Inflammatory macrophage treated with lipopolysaccharide for 1 hour (primary cell): Measurements from ENCODE around the gene SLC30A2.

ENCODE experiments used
- DNase-seq, 2 donors: peaks; one replicate each; pipeline ENCODE4 v3.0.0-alpha.2; 2020 to 2022

SLC30A2 gene

GRCh38 chr1:26020941-26021646 lies 24.8 kb downstream of the SLC30A2 start:
- no peak for DNase-seq

- DNase-seq: no peak
Measured at GRCh38 chr1:26020330-26020768, 25.6 kb downstream of the SLC30A2 start.

- no peak for DNase-seq
Measured at GRCh38 chr1:26019641-26020315, 26.1 kb downstream of the SLC30A2 start.

- no peak for DNase-seq
Measured at GRCh38 chr1:26017606-26018005, 28.3 kb downstream of the SLC30A2 start.

- DNase-seq: peak in 1 of 2 donors; percentile 31
Measured at GRCh38 chr1:26016953-26017545, 28.9 kb downstream of the SLC30A2 start.

GRCh38 chr1:26016258-26016952 lies 29.5 kb downstream of the SLC30A2 start:
- peak in 1 of 2 donors; percentile 59 for DNase-seq

- DNase-seq: peak; percentile 94 to 97
Measured at GRCh38 chr1:26015358-26015757, 30.6 kb downstream of the SLC30A2 start.

GRCh38 chr1:26014179-26014578 lies 31.7 kb downstream of the SLC30A2 start:
- DNase-seq: no peak

GRCh38 chr1:26012864-26013263 lies 33.1 kb downstream of the SLC30A2 start:
- DNase-seq: no peak

GRCh38 chr1:26010825-26011224 lies 35.1 kb downstream of the SLC30A2 start:
- no peak for DNase-seq

GRCh38 chr1:26009796-26010447 lies 36.0 kb downstream of the SLC30A2 start:
- DNase-seq: no peak

- no peak for DNase-seq
Measured at GRCh38 chr1:26006710-26007109, 39.2 kb downstream of the SLC30A2 start.

GRCh38 chr1:26005434-26006105 lies 40.3 kb downstream of the SLC30A2 start:
- no peak for DNase-seq

- DNase-seq: no peak
Measured at GRCh38 chr1:26003756-26004155, 42.2 kb downstream of the SLC30A2 start.

- peak in 1 of 2 donors; percentile 29 for DNase-seq
Measured at GRCh38 chr1:26003262-26003661, 42.7 kb downstream of the SLC30A2 start.

- no peak for DNase-seq
Measured at GRCh38 chr1:25999041-25999800, 46.7 kb downstream of the SLC30A2 start.

GRCh38 chr1:25997828-25998761 lies 47.8 kb downstream of the SLC30A2 start, which contains the start of gene PAFAH2:
TSS of gene PAFAH2 (minus strand) at chr1:25998063. CDS start at chr1:25990816, 7,247 bp downstream.
- peak; percentile 99 to 100 for DNase-seq

- DNase-seq: peak; percentile 85 to 95
Measured at GRCh38 chr1:25996966-25997827, 48.7 kb downstream of the SLC30A2 start.
